KBM-7 (cell line): ENCODE data around the gene DOCK1.
"Not testable (repeated sequence)": the region's sequence is repeated elsewhere in the genome, so short reads cannot be mapped to it uniquely, and the experiment has no call there.

Experiments
- DNase-seq: peaks from one replicate; pipeline ENCODE4 v3.0.0-alpha.2; 2015
- in situ Hi-C: fragments of 300-500 bp; cut with MboI; formaldehyde crosslinking; loops from 2 replicates; pipeline ENCODE4 v1.14.3; 2020; ENCODE audit warnings: low sequenced_read_pairs, low pct_unique_long_range_greater_than_20kb, mixed read lengths

The DOCK1 gene

GRCh38 chr10:127266431-127266830, 361.2 kb downstream of the DOCK1 start:
- DNase-seq, result no peak
- in situ Hi-C loops, result no loop called here

- DNase-seq, result no peak
- in situ Hi-C loops, result no loop called here
Measured at GRCh38 chr10:127267442-127267841, 362.2 kb downstream of the DOCK1 start.

GRCh38 chr10:127272076-127272475, 366.8 kb downstream of the DOCK1 start:
- DNase-seq, result no peak
- in situ Hi-C loops, result no loop called here

- in situ Hi-C loops, result no loop called here
Measured at GRCh38 chr10:127275272-127275671, 370.0 kb downstream of the DOCK1 start.

GRCh38 chr10:127275793-127276450, 370.7 kb downstream of the DOCK1 start:
- in situ Hi-C loops, result no loop called here
- DNase-seq, result no peak

More at GRCh38 chr10:127275272-127275671, 370.0 kb downstream of the DOCK1 start:
- DNase-seq, result no peak

- in situ Hi-C loops, result no loop called here
- no peak for DNase-seq
Measured at GRCh38 chr10:127276794-127277462, 371.7 kb downstream of the DOCK1 start.

- in situ Hi-C loops, result no loop called here
- DNase-seq, result no peak
Measured at GRCh38 chr10:127278001-127278400, 372.8 kb downstream of the DOCK1 start.

GRCh38 chr10:127279334-127279774, 374.1 kb downstream of the DOCK1 start:
- in situ Hi-C loops, result no loop called here
- no peak for DNase-seq

GRCh38 chr10:127280446-127280845, 375.2 kb downstream of the DOCK1 start:
- no peak for DNase-seq
- in situ Hi-C loops, result no loop called here

GRCh38 chr10:127283017-127283416, 377.8 kb downstream of the DOCK1 start:
- no peak for DNase-seq
- in situ Hi-C loops, result no loop called here

GRCh38 chr10:127283576-127283975, 378.3 kb downstream of the DOCK1 start:
- no peak for DNase-seq
- in situ Hi-C loops, result no loop called here

GRCh38 chr10:127290850-127291249, 385.6 kb downstream of the DOCK1 start:
- in situ Hi-C loops, result no loop called here
- no peak for DNase-seq

GRCh38 chr10:127291329-127291728, 386.1 kb downstream of the DOCK1 start:
- in situ Hi-C loops, result no loop called here

GRCh38 chr10:127292888-127293287, 387.7 kb downstream of the DOCK1 start:
- in situ Hi-C loops, result no loop called here
- no peak for DNase-seq

More at GRCh38 chr10:127291329-127291728, 386.1 kb downstream of the DOCK1 start:
- DNase-seq, result no peak

- peak; percentile 17 for DNase-seq
- in situ Hi-C loops, result no loop called here
Measured at GRCh38 chr10:127293640-127294039, 388.4 kb downstream of the DOCK1 start.

GRCh38 chr10:127296696-127297095, 391.5 kb downstream of the DOCK1 start:
- DNase-seq, result no peak
- in situ Hi-C loops, result no loop called here

- in situ Hi-C loops, result no loop called here
- DNase-seq, result no peak
Measured at GRCh38 chr10:127298381-127298780, 393.2 kb downstream of the DOCK1 start.

GRCh38 chr10:127299192-127299591, 394.0 kb downstream of the DOCK1 start:
- DNase-seq, in situ Hi-C loops: not testable (repeated sequence)

GRCh38 chr10:127299956-127300689, 394.9 kb downstream of the DOCK1 start:
- in situ Hi-C loops, result no loop called here
- no peak for DNase-seq

GRCh38 chr10:127300868-127301321, 395.7 kb downstream of the DOCK1 start:
- no peak for DNase-seq
- in situ Hi-C loops, result no loop called here
